Measurements from ENCODE around the gene UGT1A1.

UGT1A1 gene

GRCh38 chr2:233807966-233808935 lies 48.2 kb downstream of the UGT1A1 start:
- no peak for TF ChIP-seq CTCF (IDR thresholded peaks at IDR 0.05; ENCODE audit: control extremely low read depth, extremely low read depth, low read depth, missing control alignments)
- no peak for DNase-seq (ENCODE audit: extremely low spot score)
- ChIA-PET POLR2A (no interaction called here), CTCF (no interaction called here)

DNA sequence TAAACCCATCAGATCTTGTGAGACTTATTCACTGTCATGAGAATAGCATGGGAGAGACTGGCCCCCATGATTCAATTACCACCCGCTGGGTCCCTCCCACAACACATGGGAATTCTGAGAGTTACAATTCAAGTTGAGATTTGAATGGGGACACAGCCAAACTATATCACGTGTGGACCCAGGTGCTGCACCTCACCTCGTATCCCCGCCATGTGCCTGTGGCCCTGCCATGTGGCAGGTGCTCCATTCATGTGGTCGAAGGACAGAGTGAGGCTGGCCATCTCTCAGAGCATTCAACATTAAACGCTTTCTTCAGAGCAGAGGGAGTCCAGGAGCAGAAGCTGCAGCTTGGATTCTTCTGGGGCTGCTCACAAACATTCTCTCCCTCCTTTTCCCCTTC lies 50.3 kb downstream of the UGT1A1 start:
- ChIA-PET CTCF (no interaction called here), POLR2A (no interaction called here)
- DNase-seq (ENCODE audit: extremely low spot score), result no peak
- TF ChIP-seq CTCF (IDR thresholded peaks at IDR 0.05; ENCODE audit: control extremely low read depth, extremely low read depth, low read depth, missing control alignments), result no peak

GRCh38 chr2:233811087-233811486 lies 51.0 kb downstream of the UGT1A1 start:
- TF ChIP-seq CTCF (IDR thresholded peaks at IDR 0.05; ENCODE audit: control extremely low read depth, extremely low read depth, low read depth, missing control alignments), result no peak
- CTCF ChIA-PET, result no interaction called here
- POLR2A ChIA-PET, result no interaction called here
- DNase-seq (ENCODE audit: extremely low spot score), result no peak

- ChIA-PET POLR2A (no interaction called here), CTCF (no interaction called here)
- TF ChIP-seq CTCF (IDR thresholded peaks at IDR 0.05; ENCODE audit: control extremely low read depth, extremely low read depth, low read depth, missing control alignments), result no peak
- no peak for DNase-seq (ENCODE audit: extremely low spot score)
Measured at GRCh38 chr2:233811732-233812131, 51.7 kb downstream of the UGT1A1 start.

DNA sequence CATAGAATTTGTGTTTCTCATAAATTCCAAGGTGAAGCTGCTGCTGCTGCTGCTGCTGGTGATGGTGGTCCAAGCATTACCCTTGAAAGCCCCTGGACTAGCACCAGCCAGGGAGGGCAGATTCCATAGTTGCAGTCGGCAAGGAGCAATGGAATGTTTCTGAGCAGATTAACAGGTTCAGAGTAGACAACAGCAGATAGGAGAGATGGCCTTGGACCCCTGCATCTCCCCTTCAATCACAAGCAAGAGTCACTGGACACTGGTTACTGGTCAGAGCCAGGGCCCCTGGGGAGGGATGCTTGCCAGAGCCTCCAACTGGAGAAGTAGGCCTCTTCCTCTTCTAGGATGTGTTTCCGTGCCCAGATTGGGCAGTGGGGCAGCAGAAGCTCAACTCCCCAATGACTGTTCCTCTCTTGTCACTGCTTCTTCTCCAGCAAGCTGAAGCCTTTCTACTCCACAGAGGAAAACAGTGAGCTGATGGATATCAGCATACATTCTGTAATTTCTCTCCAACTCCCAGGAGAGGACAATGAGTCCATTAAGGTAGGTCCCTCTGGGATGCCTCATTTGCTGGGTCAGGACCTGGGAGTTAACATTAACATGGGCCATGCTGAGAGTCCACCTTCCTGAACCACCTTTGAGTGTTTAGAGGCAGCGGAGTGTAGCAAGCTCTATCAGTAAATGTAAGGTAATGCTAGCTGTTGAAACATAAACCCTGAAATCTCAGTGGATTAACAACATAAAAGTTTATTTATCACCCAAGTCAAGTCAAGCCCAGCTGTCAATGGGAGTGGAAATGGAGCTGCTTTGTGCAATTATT lies 53.4 kb downstream of the UGT1A1 start:
- TF ChIP-seq CTCF (IDR thresholded peaks at IDR 0.05; ENCODE audit: control extremely low read depth, extremely low read depth, low read depth, missing control alignments), result no peak
- POLR2A ChIA-PET, result no interaction called here
- no peak for DNase-seq (ENCODE audit: extremely low spot score)
- CTCF ChIA-PET, result interaction anchor here (1.3 to 1.5 kb wide), 2 partner anchors 19 to 45 kb away, joined by 3 read pairs; no protein-coding TSS in a partner anchor

GRCh38 chr2:233814056-233814835 lies 54.2 kb downstream of the UGT1A1 start:
- POLR2A ChIA-PET, result no interaction called here
- TF ChIP-seq CTCF (IDR thresholded peaks at IDR 0.05; ENCODE audit: control extremely low read depth, extremely low read depth, low read depth, missing control alignments), result no peak
- no peak for DNase-seq (ENCODE audit: extremely low spot score)
- CTCF ChIA-PET, result interaction anchor here (0.9 to 1.3 kb wide), 3 partner anchors 10 to 18 kb away, joined by 3 to 4 read pairs (median 3); no protein-coding TSS in a partner anchor
